ENCODE measurements around the gene LRP1B.
"Not testable (repeated sequence)": the region's sequence is repeated elsewhere in the genome, so short reads cannot be mapped to it uniquely, and the experiment has no call there.

The LRP1B gene

GRCh38 chr2:140351692-140352091 lies 1779.1 kb downstream of the LRP1B start:
- no peaks in the 10 kb centered on the region for H3K9me2 ChIP-seq (replicated peaks; ENCODE audit: control insufficient read depth, low read length)
- TF ChIP-seq EZH2phosphoT487 (IDR thresholded peaks at IDR 0.05; ENCODE audit: borderline replicate concordance, low read length), result no peak
- no peak for TF ChIP-seq CTCF (IDR thresholded peaks at IDR 0.05; ENCODE audit: low read depth, low read length, poor library complexity, severe bottlenecking)
- no peaks in the 10 kb centered on the region for H3K4me1 ChIP-seq (ENCODE audit: control insufficient read depth, low read length)
- H4K20me1 ChIP-seq (ENCODE audit: control insufficient read depth, insufficient read depth, low read depth, low read length), result no peaks in the 10 kb centered on the region
- no peaks in the 10 kb centered on the region for H3F3A ChIP-seq (ENCODE audit: control insufficient read depth, insufficient read depth)
- H3K4me2 ChIP-seq (ENCODE audit: low read length), result no peak overlapping the region
- H3K36me3 ChIP-seq (ENCODE audit: control insufficient read depth, low read length), result no peaks in the 10 kb centered on the region
- no peak overlapping the region for H3K4me3 ChIP-seq (ENCODE audit: low read length)
- H3K27me3 ChIP-seq (ENCODE audit: control insufficient read depth, low read length), result no peaks in the 10 kb centered on the region
- H3K27ac ChIP-seq (ENCODE audit: low read depth, low read length), result no peak overlapping the region
- no peaks in the 10 kb centered on the region for H3K79me2 ChIP-seq (ENCODE audit: control insufficient read depth, low read length)
- no peaks in the 10 kb centered on the region for H3K9me3 ChIP-seq (ENCODE audit: control insufficient read depth, insufficient read depth, low read length)

- no peaks in the 10 kb centered on the region for H3K9me3 ChIP-seq (ENCODE audit: control insufficient read depth, insufficient read depth, low read length)
- no peaks in the 10 kb centered on the region for H3K9me2 ChIP-seq (replicated peaks; ENCODE audit: control insufficient read depth, low read length)
- H3K27ac ChIP-seq (ENCODE audit: low read depth, low read length), result no peak overlapping the region
- H3K79me2 ChIP-seq (ENCODE audit: control insufficient read depth, low read length), result no peaks in the 10 kb centered on the region
- H3K27me3 ChIP-seq (ENCODE audit: control insufficient read depth, low read length), result no peaks in the 10 kb centered on the region
- H3K4me2 ChIP-seq (ENCODE audit: low read length), result no peak overlapping the region
- H3K4me1 ChIP-seq (ENCODE audit: control insufficient read depth, low read length), result no peaks in the 10 kb centered on the region
- no peaks in the 10 kb centered on the region for H3F3A ChIP-seq (ENCODE audit: control insufficient read depth, insufficient read depth)
- no peak for TF ChIP-seq CTCF (IDR thresholded peaks at IDR 0.05; ENCODE audit: low read depth, low read length, poor library complexity, severe bottlenecking)
- TF ChIP-seq EZH2phosphoT487 (IDR thresholded peaks at IDR 0.05; ENCODE audit: borderline replicate concordance, low read length), result no peak
- H3K4me3 ChIP-seq (ENCODE audit: low read length), result no peak overlapping the region
- H4K20me1 ChIP-seq (ENCODE audit: control insufficient read depth, insufficient read depth, low read depth, low read length), result no peaks in the 10 kb centered on the region
- H3K36me3 ChIP-seq (ENCODE audit: control insufficient read depth, low read length), result no peaks in the 10 kb centered on the region
These were observed 1781.1 kb downstream of the LRP1B start for GRCh38 chr2:140349695-140350094.

- Histone ChIP-seq H4K20me1 (ENCODE audit: control insufficient read depth, insufficient read depth, low read depth, low read length) (no peaks in the 10 kb centered on the region), H3K9me2 (replicated peaks; ENCODE audit: control insufficient read depth, low read length) (no peaks in the 10 kb centered on the region), H3K4me3 (ENCODE audit: low read length) (no peak overlapping the region), H3K79me2 (ENCODE audit: control insufficient read depth, low read length) (no peaks in the 10 kb centered on the region), H3K36me3 (ENCODE audit: control insufficient read depth, low read length) (no peaks in the 10 kb centered on the region), H3F3A (ENCODE audit: control insufficient read depth, insufficient read depth) (no peaks in the 10 kb centered on the region), H3K9me3 (ENCODE audit: control insufficient read depth, insufficient read depth, low read length) (no peaks in the 10 kb centered on the region), H3K27ac (ENCODE audit: low read depth, low read length) (no peak overlapping the region), H3K4me1 (ENCODE audit: control insufficient read depth, low read length) (no peaks in the 10 kb centered on the region), H3K27me3 (ENCODE audit: control insufficient read depth, low read length) (no peaks in the 10 kb centered on the region), H3K4me2 (ENCODE audit: low read length) (no peak overlapping the region)
- TF ChIP-seq EZH2phosphoT487 (IDR thresholded peaks at IDR 0.05; ENCODE audit: borderline replicate concordance, low read length) (no peak), CTCF (IDR thresholded peaks at IDR 0.05; ENCODE audit: low read depth, low read length, poor library complexity, severe bottlenecking) (no peak)
These were observed 1782.0 kb downstream of the LRP1B start for GRCh38 chr2:140348826-140349225.

GRCh38 chr2:140344838-140345237 lies 1786.0 kb downstream of the LRP1B start:
- H3K4me2 ChIP-seq (ENCODE audit: low read length), result no peak overlapping the region
- H3K27ac ChIP-seq (ENCODE audit: low read depth, low read length), result no peak overlapping the region
- H3K4me1 ChIP-seq (ENCODE audit: control insufficient read depth, low read length), result no peaks in the 10 kb centered on the region
- H3K9me2 ChIP-seq (replicated peaks; ENCODE audit: control insufficient read depth, low read length), result no peaks in the 10 kb centered on the region
- no peaks in the 10 kb centered on the region for H3F3A ChIP-seq (ENCODE audit: control insufficient read depth, insufficient read depth)
- H4K20me1 ChIP-seq (ENCODE audit: control insufficient read depth, insufficient read depth, low read depth, low read length), result no peaks in the 10 kb centered on the region
- no peaks in the 10 kb centered on the region for H3K36me3 ChIP-seq (ENCODE audit: control insufficient read depth, low read length)
- H3K9me3 ChIP-seq (ENCODE audit: control insufficient read depth, insufficient read depth, low read length), result no peaks in the 10 kb centered on the region
- H3K79me2 ChIP-seq (ENCODE audit: control insufficient read depth, low read length), result no peaks in the 10 kb centered on the region
- TF ChIP-seq EZH2phosphoT487 (IDR thresholded peaks at IDR 0.05; ENCODE audit: borderline replicate concordance, low read length), result no peak
- no peak for TF ChIP-seq CTCF (IDR thresholded peaks at IDR 0.05; ENCODE audit: low read depth, low read length, poor library complexity, severe bottlenecking)
- no peak overlapping the region for H3K4me3 ChIP-seq (ENCODE audit: low read length)
- H3K27me3 ChIP-seq (ENCODE audit: control insufficient read depth, low read length), result no peaks in the 10 kb centered on the region

GRCh38 chr2:140344266-140344665 lies 1786.5 kb downstream of the LRP1B start:
- not testable (repeated sequence) for H3K9me2 ChIP-seq (replicated peaks; ENCODE audit: control insufficient read depth, low read length); H3K79me2 ChIP-seq (ENCODE audit: control insufficient read depth, low read length); H3K27ac ChIP-seq (ENCODE audit: low read depth, low read length); H3K4me3 ChIP-seq (ENCODE audit: low read length); H3F3A ChIP-seq (ENCODE audit: control insufficient read depth, insufficient read depth); H4K20me1 ChIP-seq (ENCODE audit: control insufficient read depth, insufficient read depth, low read depth, low read length); H3K4me2 ChIP-seq (ENCODE audit: low read length); H3K36me3 ChIP-seq (ENCODE audit: control insufficient read depth, low read length); H3K9me3 ChIP-seq (ENCODE audit: control insufficient read depth, insufficient read depth, low read length); H3K4me1 ChIP-seq (ENCODE audit: control insufficient read depth, low read length); H3K27me3 ChIP-seq (ENCODE audit: control insufficient read depth, low read length)
